ENCODE measurements around the gene ACBD3.
"Not testable (repeated sequence)": the region's sequence is repeated elsewhere in the genome, so short reads cannot be mapped to it uniquely, and the experiment has no call there.

ACBD3 gene

GRCh38 chr1:226186124-226187018 lies at the start of gene ACBD3:
TSS of gene ACBD3 (minus strand) at chr1:226186741. CDS start at chr1:226186675, 66 bp downstream.
- peak; percentile 90 for DNase-seq

- no peak for DNase-seq
Observed at GRCh38 chr1:226233806-226234205, 47.3 kb upstream of the ACBD3 start.

- DNase-seq, result no peak
Observed at GRCh38 chr1:226233293-226233692, 46.8 kb upstream of the ACBD3 start.

- no peak for DNase-seq
Observed at GRCh38 chr1:226226601-226227000, 40.1 kb upstream of the ACBD3 start.

GRCh38 chr1:226223786-226224244 lies 37.3 kb upstream of the ACBD3 start:
- peak; percentile 42 for DNase-seq

- DNase-seq, result peak; percentile 28
Observed at GRCh38 chr1:226223157-226223785, 36.7 kb upstream of the ACBD3 start, which contains the start of gene MIXL1. TSS of gene MIXL1 (plus strand) at chr1:226223664. CDS start at chr1:226223682, 18 bp downstream.

GRCh38 chr1:226222686-226223085 lies 36.1 kb upstream of the ACBD3 start:
- peak; percentile 23 for DNase-seq

- DNase-seq, result no peak
Observed at GRCh38 chr1:226220473-226221189, 34.1 kb upstream of the ACBD3 start.

GRCh38 chr1:226217273-226217672 lies 30.7 kb upstream of the ACBD3 start:
- DNase-seq, result no peak

- DNase-seq, result no peak
Observed at GRCh38 chr1:226216056-226216455, 29.5 kb upstream of the ACBD3 start.

- DNase-seq, result no peak
Observed at GRCh38 chr1:226215239-226215638, 28.7 kb upstream of the ACBD3 start.

- DNase-seq, result no peak
Observed at GRCh38 chr1:226212545-226212944, 26.0 kb upstream of the ACBD3 start.

GRCh38 chr1:226211181-226211821 lies 24.8 kb upstream of the ACBD3 start:
- DNase-seq, result no peak

GRCh38 chr1:226210571-226211176 lies 24.1 kb upstream of the ACBD3 start:
- no peak for DNase-seq

- no peak for DNase-seq
Observed at GRCh38 chr1:226209307-226210059, 22.9 kb upstream of the ACBD3 start.

- no peak for DNase-seq
Observed at GRCh38 chr1:226207048-226207447, 20.5 kb upstream of the ACBD3 start.

- DNase-seq, result no peak
Observed at GRCh38 chr1:226204198-226204597, 17.7 kb upstream of the ACBD3 start.

- DNase-seq, result no peak
Observed at GRCh38 chr1:226203655-226204054, 17.1 kb upstream of the ACBD3 start.

GRCh38 chr1:226203240-226203639 lies 16.7 kb upstream of the ACBD3 start:
- DNase-seq, result no peak

GRCh38 chr1:226202666-226203065 lies 16.1 kb upstream of the ACBD3 start:
- DNase-seq, result not testable (repeated sequence)

GRCh38 chr1:226202246-226202645 lies 15.7 kb upstream of the ACBD3 start:
- DNase-seq, result no peak
